ENCODE results near the gene CASD1. TPM values are rescaled to one million over a fixed set of nuclear protein-coding genes. Genes with fewer than 3 reads are reported as not detected.

The CASD1 gene
- total RNA-seq, 1 donor from 2014 or later, result 14.6 TPM

GRCh38 chr7:94512735-94513564, 3.3 kb downstream of the CASD1 start:
- intact Hi-C loops (cut with micrococcal nuclease), result no loop called here

GRCh38 chr7:94513565-94513860, 3.9 kb downstream of the CASD1 start:
- intact Hi-C loops (cut with micrococcal nuclease), result no loop called here

GRCh38 chr7:94514140-94514889, 4.7 kb downstream of the CASD1 start:
- intact Hi-C loops (cut with micrococcal nuclease), result no loop called here

- intact Hi-C loops (cut with micrococcal nuclease), result no loop called here
These were observed 5.3 kb downstream of the CASD1 start for GRCh38 chr7:94514917-94515316.

- intact Hi-C loops (cut with micrococcal nuclease), result no loop called here
These were observed 16.3 kb downstream of the CASD1 start for GRCh38 chr7:94525923-94526322.

GRCh38 chr7:94529516-94529915, 19.9 kb downstream of the CASD1 start:
- intact Hi-C loops (cut with micrococcal nuclease), result no loop called here

- intact Hi-C loops (cut with micrococcal nuclease), result no loop called here
These were observed 20.5 kb downstream of the CASD1 start for GRCh38 chr7:94530109-94530508.

- intact Hi-C loops (cut with micrococcal nuclease), result no loop called here
These were observed 23.1 kb downstream of the CASD1 start for GRCh38 chr7:94532676-94533075.

- intact Hi-C loops (cut with micrococcal nuclease), result no loop called here
These were observed 30.8 kb downstream of the CASD1 start for GRCh38 chr7:94540428-94540827.

- intact Hi-C loops (cut with micrococcal nuclease), result no loop called here
These were observed 37.5 kb downstream of the CASD1 start for GRCh38 chr7:94547126-94547525.

GRCh38 chr7:94556028-94556427, 46.4 kb downstream of the CASD1 start:
- intact Hi-C loops (cut with micrococcal nuclease), result no loop called here

GRCh38 chr7:94557215-94557614, 47.6 kb downstream of the CASD1 start:
- intact Hi-C loops (cut with micrococcal nuclease), result no loop called here

- intact Hi-C loops (cut with micrococcal nuclease), result no loop called here
These were observed 50.4 kb downstream of the CASD1 start for GRCh38 chr7:94559972-94560371.

- intact Hi-C loops (cut with micrococcal nuclease), result no loop called here
These were observed 52.4 kb downstream of the CASD1 start for GRCh38 chr7:94561841-94562514.

- intact Hi-C loops (cut with micrococcal nuclease), result no loop called here
These were observed 52.9 kb downstream of the CASD1 start for GRCh38 chr7:94562525-94562924.

- intact Hi-C loops (cut with micrococcal nuclease), result no loop called here
These were observed 55.8 kb downstream of the CASD1 start for GRCh38 chr7:94565247-94565894.

GRCh38 chr7:94567396-94567795, 57.8 kb downstream of the CASD1 start:
- intact Hi-C loops (cut with micrococcal nuclease), result no loop called here

- intact Hi-C loops (cut with micrococcal nuclease), result no loop called here
These were observed 62.2 kb downstream of the CASD1 start for GRCh38 chr7:94571816-94572215.

GRCh38 chr7:94575646-94576045, 66.0 kb downstream of the CASD1 start:
- intact Hi-C loops (cut with micrococcal nuclease), result no loop called here

- intact Hi-C loops (cut with micrococcal nuclease), result no loop called here
These were observed 66.7 kb downstream of the CASD1 start for GRCh38 chr7:94576316-94576715.

- intact Hi-C loops (cut with micrococcal nuclease), result no loop called here
These were observed 67.7 kb downstream of the CASD1 start for GRCh38 chr7:94577357-94577756.

- intact Hi-C loops (cut with micrococcal nuclease), result no loop called here
These were observed 69.0 kb downstream of the CASD1 start for GRCh38 chr7:94578614-94579013.

All from T-helper 1 cell treated with Interleukin-12 subunit alpha and Interleukin-12 subunit beta and Interleukin-4 antibody, amounts not matched to agents 30 ng/mL and 1 ng/mL, for 36 hours (primary cell).